DND-41 (cell line): Measurements from ENCODE around the gene GRIK3.

Experiments
- CTCF ChIP-seq: IDR thresholded peaks from 2 replicates; pipeline ENCODE4 v1.5.1; 2012; ENCODE audit warnings: borderline replicate concordance, low read length, moderate library complexity, mild to moderate bottlenecking; ENCODE audit not compliant: poor library complexity, severe bottlenecking; ENCODE audit errors: extremely low read depth
- EZH2 ChIP-seq: IDR thresholded peaks from 3 replicates; pipeline ENCODE4 v1.6.1; 2012; ENCODE audit warnings: borderline replicate concordance, low read depth, mild to moderate bottlenecking, moderate library complexity, low read length, inconsistent platforms; ENCODE audit not compliant: severe bottlenecking

- TF ChIP-seq CTCF (no peak), EZH2 (no peak)
Measured at GRCh38 chr1:37064039-37064438, 29.7 kb upstream of the GRIK3 start.
